Subcutaneous abdominal adipose tissue (tissue), 5 donors: ENCODE data around the gene ATOH8.

Experiments used
- H3K27ac ChIP-seq: one replicate; pipeline ENCODE4 v1.7.0; 2013; ENCODE audit warnings: low read depth, mild to moderate bottlenecking, inconsistent platforms, low read length, moderate library complexity
- H3K27me3 ChIP-seq, 5 donors: one replicate each; pipeline ENCODE4 v1.7.0; 2013; ENCODE audit warnings: low read length in 5 of 5, inconsistent platforms in 1 of 5; ENCODE audit not compliant: control insufficient read depth in 5 of 5, insufficient read depth in 4 of 5
- H3K36me3 ChIP-seq, 5 donors: one replicate each; pipeline ENCODE4 v1.7.0; 2013; ENCODE audit warnings: low read length in 5 of 5; ENCODE audit not compliant: control insufficient read depth in 5 of 5, insufficient read depth in 5 of 5
- H3K4me1 ChIP-seq, 5 donors: one replicate each; pipeline ENCODE4 v1.7.0; 2013; ENCODE audit warnings: low read length in 5 of 5, mild to moderate bottlenecking in 3 of 5, moderate library complexity in 1 of 5; ENCODE audit not compliant: control insufficient read depth in 5 of 5, insufficient read depth in 5 of 5
- H3K4me3 ChIP-seq, 5 donors: one replicate each; pipeline ENCODE4 v1.7.0; 2013; ENCODE audit warnings: low read length in 5 of 5, low read depth in 1 of 5
- H3K9ac ChIP-seq, 5 donors: one replicate each; pipeline ENCODE4 v1.7.0; 2013; ENCODE audit warnings: low read length in 5 of 5, mild to moderate bottlenecking in 4 of 5, moderate library complexity in 3 of 5
- H3K9me3 ChIP-seq, 5 donors: one replicate each; pipeline ENCODE4 v1.7.0; 2013; ENCODE audit warnings: low read length in 5 of 5; ENCODE audit not compliant: control insufficient read depth in 5 of 5
- donor health status: healthy.
- donor health status: healthy.
- donor health status: healthy.
- donor health status: healthy.
- donor health status: healthy.

ATOH8 gene

DNA sequence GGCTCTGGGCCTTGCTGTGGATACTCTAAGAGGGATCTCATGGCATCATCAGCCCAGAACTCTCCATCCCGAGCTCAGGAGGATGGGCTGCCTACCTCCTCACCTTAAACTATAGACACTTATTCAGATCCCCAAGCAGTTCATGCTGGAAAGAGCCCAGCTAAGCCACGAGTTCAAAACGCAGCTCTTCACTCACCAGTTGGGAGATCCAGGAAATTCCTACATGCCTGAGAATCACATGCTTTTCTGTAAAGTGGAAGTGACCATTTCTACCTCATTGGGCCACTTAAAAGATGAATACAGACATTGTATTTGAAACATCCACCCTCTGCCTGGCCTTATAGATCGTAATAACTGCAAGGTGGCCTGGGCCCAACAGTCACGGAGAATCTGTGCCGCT, 6.6 kb downstream of the ATOH8 start:
- Histone ChIP-seq H3K4me1 (peaks cover 9 to 96% (median 74%) of the 10 kb centered on the region in 5 donors), H3K4me3 (peak overlapping the region in 1 of 5 donors; percentile 3), H3K9me3 (no peaks in the 10 kb centered on the region), H3K27ac (no peak overlapping the region), H3K27me3 (no peaks in the 10 kb centered on the region), H3K36me3 (peaks cover 0 to 31% (median 21%) of the 10 kb centered on the region in 5 donors), H3K9ac (peak overlapping the region in 1 of 5 donors; percentile 6)

DNA sequence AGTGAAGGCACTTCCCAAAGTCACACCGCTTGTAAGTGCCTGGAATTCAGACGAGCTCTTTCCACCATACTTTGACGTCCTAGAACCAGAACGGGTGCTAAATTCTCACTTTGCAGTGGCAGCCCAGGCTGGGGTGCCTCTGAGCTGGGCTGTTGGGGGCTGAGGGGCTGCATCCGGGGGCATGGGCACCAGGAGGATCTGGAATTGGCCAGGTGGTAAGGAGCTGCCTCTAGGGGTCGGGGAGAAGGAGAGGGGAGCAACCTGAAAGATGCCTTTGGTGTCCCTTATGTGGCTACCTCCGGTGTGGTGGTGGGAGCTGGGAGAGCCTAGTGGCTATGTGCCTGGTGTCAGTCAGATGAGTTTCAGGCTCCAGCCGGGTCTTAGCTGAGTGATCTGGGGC, 7.1 kb downstream of the ATOH8 start:
- peak overlapping the region in 1 of 5 donors; percentile 6 for H3K9ac ChIP-seq

DNA sequence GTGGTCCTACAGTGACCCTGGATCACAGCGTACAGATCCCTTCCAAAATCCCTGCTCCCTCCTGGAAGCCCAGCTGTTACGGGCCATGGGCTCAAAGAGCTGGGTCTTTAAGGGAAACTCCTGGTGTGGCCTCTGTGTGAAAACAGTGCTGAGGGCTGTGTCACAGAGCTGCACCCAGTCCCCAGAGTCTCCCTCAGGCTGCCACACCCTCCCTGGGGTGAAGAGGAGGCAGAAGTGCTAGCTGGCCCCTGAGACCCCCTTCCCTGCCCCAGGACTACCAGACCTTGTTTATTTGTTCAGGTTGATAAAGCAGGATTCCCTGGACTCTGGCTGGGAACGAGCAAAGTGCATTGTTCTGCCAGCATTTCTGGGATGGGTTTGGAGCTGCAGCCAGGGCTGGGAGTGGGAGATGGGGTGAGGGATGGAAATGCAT, 7.7 kb downstream of the ATOH8 start:
- Histone ChIP-seq H3K4me1 (peaks cover 5 to 96% (median 70%) of the 10 kb centered on the region in 5 donors), H3K36me3 (peaks cover 0 to 37% (median 23%) of the 10 kb centered on the region in 5 donors), H3K4me3 (no peak overlapping the region), H3K27me3 (no peaks in the 10 kb centered on the region), H3K9ac (peak overlapping the region in 1 of 5 donors; percentile 6), H3K27ac (no peak overlapping the region), H3K9me3 (no peaks in the 10 kb centered on the region)

More for the DNA sequence above, 7.1 kb downstream of the ATOH8 start:
- peak overlapping the region in 1 of 5 donors; percentile 3 for H3K4me3 ChIP-seq
- H3K36me3 ChIP-seq = peaks cover 0 to 36% (median 23%) of the 10 kb centered on the region in 5 donors
- no peaks in the 10 kb centered on the region for H3K9me3 ChIP-seq
- H3K27ac ChIP-seq = no peak overlapping the region
- peaks cover 9 to 96% (median 71%) of the 10 kb centered on the region in 5 donors for H3K4me1 ChIP-seq
- H3K27me3 ChIP-seq = no peaks in the 10 kb centered on the region

DNA sequence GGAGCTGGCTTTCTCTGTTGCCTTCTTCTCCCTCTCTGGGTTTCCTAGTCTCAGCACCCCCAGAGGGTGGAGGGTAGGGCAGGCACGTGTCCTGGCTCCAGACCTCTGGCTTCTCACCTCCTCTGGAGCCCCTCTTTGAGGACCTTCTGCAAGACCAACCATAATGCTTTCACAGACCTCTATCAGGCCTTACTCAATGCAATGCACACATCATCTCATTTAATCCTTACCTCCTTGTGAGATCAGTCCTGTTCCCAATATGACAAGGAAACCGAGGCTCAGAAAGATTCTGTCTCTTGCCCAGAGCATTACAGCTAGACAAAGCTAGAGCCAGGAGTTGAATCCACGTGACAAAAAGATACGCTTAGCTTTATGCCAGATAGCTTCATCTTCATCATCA, 8.2 kb downstream of the ATOH8 start:
- no peak overlapping the region for H3K27ac ChIP-seq
- H3K4me3 ChIP-seq = no peak overlapping the region
- H3K27me3 ChIP-seq = no peaks in the 10 kb centered on the region
- no peak overlapping the region for H3K9ac ChIP-seq
- H3K36me3 ChIP-seq = peaks cover 0 to 40% (median 26%) of the 10 kb centered on the region in 5 donors
- peaks cover 3 to 96% (median 70%) of the 10 kb centered on the region in 5 donors for H3K4me1 ChIP-seq
- no peaks in the 10 kb centered on the region for H3K9me3 ChIP-seq

DNA sequence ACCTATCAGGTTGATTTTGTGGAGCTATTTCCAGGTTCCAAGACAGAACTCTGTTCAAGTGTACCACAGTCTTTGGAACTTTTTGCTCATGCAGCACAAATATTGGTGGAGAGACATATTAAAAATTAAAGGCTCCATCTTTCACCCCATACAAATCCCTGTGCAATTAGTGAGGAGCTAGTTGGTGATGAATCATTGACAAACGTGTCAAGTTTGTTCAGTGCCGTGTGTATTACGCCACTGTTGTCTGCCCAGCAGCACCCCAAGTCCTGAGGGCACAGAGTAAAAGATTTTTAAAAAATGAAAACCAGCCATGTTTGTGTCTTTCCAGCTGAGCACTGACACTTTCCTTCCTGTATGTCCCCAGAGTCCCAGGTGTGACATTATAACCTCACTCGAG, 9.3 kb downstream of the ATOH8 start:
- Histone ChIP-seq H3K9ac (no peak overlapping the region), H3K4me3 (no peak overlapping the region), H3K27me3 (no peaks in the 10 kb centered on the region), H3K4me1 (peaks cover 8 to 97% (median 66%) of the 10 kb centered on the region in 5 donors), H3K9me3 (no peaks in the 10 kb centered on the region), H3K36me3 (peaks cover 0 to 47% (median 33%) of the 10 kb centered on the region in 5 donors), H3K27ac (no peak overlapping the region)

DNA sequence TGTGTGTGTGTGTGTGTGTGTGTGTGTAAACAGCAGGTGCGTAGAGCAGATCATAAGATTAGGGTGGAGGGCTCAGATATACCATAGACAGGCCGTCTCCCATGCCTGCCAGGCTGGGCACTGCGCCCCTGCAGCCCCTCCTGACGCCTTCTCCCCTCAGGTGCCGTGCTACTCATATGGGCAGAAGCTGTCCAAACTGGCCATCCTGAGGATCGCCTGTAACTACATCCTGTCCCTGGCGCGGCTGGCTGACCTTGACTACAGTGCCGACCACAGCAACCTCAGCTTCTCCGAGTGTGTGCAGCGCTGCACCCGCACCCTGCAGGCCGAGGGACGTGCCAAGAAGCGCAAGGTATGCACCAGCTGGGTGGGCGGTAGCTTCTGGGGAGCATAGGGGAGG, 10.0 kb downstream of the ATOH8 start:
- H3K4me3 ChIP-seq = no peak overlapping the region
- no peaks in the 10 kb centered on the region for H3K27me3 ChIP-seq
- H3K9ac ChIP-seq = no peak overlapping the region
- H3K27ac ChIP-seq = no peak overlapping the region
- H3K36me3 ChIP-seq = peaks cover 0 to 49% (median 35%) of the 10 kb centered on the region in 5 donors
- H3K4me1 ChIP-seq = peaks cover 10 to 97% (median 66%) of the 10 kb centered on the region in 5 donors
- no peaks in the 10 kb centered on the region for H3K9me3 ChIP-seq

DNA sequence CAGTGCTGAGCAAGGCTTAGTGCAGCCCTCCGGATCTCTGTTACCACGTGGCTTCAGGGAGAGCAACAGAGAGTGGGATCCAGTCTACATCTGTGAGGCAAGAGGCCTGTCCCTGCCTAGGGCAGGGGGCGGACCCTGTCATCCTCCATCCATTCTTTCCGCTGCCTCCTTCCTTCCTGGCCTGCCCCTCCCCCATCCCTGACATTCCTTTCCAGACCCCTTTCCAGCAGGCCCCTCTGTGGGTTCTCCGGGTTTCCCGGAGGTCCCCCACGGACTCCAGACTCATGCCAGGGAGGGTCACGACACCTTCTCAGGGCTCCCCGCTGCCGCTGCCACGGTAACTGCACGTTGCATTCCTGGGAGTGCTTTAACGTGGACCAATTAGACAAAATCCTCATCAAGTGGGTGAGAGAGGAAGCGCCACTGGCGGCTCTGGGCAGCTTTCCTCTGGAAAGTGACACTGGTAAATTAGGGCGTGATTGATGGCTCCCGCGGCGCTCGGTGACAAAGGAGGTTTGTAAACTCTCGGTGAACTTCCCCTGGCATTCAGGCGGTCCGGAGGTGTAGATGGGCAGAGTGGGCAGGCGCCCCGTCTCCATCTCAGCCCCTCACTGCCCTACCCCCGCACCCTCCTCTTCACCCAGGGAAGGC, 11.4 kb downstream of the ATOH8 start:
- Histone ChIP-seq H3K9ac (no peak overlapping the region), H3K36me3 (peaks cover 0 to 50% (median 36%) of the 10 kb centered on the region in 5 donors), H3K4me1 (peaks cover 14 to 98% (median 70%) of the 10 kb centered on the region in 5 donors), H3K27ac (no peak overlapping the region), H3K9me3 (no peaks in the 10 kb centered on the region), H3K27me3 (no peaks in the 10 kb centered on the region), H3K4me3 (peak overlapping the region in 1 of 5 donors; percentile 8)

DNA sequence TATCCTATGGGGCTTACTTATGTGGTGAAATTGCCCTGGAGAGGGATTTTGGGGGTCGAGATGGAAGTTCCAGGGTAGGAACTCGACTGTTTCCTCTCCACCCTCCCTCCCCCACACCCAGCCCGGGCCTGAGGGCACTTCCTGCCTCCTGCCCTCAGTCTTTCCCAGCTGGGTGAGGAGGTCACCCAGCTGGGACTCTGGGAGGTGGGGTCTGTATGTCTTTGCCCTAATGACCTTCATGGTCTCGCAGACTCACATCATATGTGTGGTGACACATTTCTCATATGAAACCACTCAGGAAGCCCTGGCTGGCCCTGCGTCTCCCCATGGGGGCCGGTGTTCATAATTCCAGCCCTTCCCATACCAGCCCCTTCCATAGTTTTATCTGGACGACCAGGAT, 12.4 kb downstream of the ATOH8 start:
- peaks cover 0 to 52% (median 37%) of the 10 kb centered on the region in 5 donors for H3K36me3 ChIP-seq

DNA sequence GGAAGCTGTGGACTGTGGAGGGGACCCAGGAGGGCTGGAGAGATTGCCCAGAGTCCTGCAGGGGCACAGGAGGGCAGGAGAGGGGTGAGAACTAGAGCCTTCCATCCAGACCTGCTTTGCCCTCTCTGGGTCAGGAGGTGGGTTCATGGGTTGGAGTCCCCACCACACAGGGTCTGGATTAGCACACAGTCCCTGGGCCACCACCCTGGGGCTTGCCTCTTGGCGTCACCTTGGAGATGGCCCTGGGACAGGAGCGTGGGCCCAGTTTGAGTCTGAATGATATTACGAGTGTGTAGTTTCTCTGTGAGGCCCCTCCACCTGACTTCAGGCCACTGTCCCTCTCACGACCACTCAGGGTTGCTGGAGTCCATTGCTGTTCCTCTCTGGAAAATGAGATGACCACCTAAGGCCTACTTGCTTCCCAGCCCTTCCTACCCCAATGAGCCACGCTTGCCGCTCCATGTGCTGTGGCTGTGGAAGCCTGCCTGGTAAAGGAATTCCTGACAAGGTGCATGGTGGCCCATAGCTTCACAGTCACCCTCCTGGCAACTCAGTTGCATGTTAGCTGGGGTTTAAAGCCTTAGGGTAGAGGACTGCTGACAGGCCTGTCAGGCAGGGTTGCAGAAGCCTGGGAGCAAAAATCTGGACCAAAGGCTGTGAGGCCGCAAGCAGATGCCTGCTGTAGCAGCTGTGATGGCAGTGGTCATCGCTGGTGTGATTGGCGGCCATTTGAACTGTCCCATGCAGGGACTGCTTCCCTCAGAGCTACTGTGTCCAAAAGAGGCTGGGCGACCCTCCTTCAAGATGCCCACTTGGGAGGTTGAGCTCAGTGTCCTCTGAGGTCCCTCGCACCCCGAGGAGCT, 14.2 kb downstream of the ATOH8 start:
- Histone ChIP-seq H3K4me1 (peaks cover 26 to 96% (median 81%) of the 10 kb centered on the region in 5 donors), H3K36me3 (peaks cover 0 to 52% (median 37%) of the 10 kb centered on the region in 5 donors), H3K9me3 (no peaks in the 10 kb centered on the region), H3K27ac (no peak overlapping the region), H3K9ac (peak overlapping the region in 2 of 5 donors; percentile 30 to 35), H3K4me3 (peak overlapping the region in 1 of 5 donors; percentile 36), H3K27me3 (no peaks in the 10 kb centered on the region)

More for the DNA sequence above, 12.4 kb downstream of the ATOH8 start:
- Histone ChIP-seq H3K9me3 (no peaks in the 10 kb centered on the region), H3K27ac (no peak overlapping the region), H3K4me3 (no peak overlapping the region), H3K4me1 (peaks cover 14 to 98% (median 70%) of the 10 kb centered on the region in 5 donors), H3K27me3 (no peaks in the 10 kb centered on the region), H3K9ac (no peak overlapping the region)

DNA sequence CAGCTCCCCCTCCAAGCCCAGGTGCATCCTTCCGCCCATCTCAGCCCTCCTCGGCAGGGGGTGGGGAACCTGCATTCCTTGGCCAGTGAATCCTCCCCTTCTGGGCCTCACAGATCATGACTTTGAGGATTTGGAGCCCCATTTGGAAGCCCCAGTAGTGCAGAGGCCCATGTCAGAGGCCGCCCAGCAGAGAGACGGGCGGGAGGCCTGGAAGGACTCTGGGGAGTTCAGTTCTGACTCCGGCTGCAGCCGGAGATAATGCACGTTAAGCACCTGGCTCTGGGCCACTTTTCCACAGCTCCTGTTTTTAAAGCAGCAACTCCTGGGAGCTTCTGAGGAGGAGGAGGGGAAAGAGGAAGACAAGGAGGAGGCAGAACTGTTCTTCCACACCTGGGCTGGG, 14.9 kb downstream of the ATOH8 start:
- Histone ChIP-seq H3K27me3 (no peaks in the 10 kb centered on the region), H3K36me3 (peaks cover 0 to 52% (median 36%) of the 10 kb centered on the region in 5 donors), H3K9ac (no peak overlapping the region), H3K4me1 (peaks cover 26 to 96% (median 88%) of the 10 kb centered on the region in 5 donors), H3K27ac (no peak overlapping the region), H3K4me3 (peak overlapping the region in 2 of 5 donors; percentile 22 to 36), H3K9me3 (no peaks in the 10 kb centered on the region)
